Neuronal stem cell (in vitro differentiated cells): Measurements from ENCODE around the gene CENPP.

Experiments
- DNase-seq: peaks from one replicate; pipeline ENCODE4 v3.0.0-alpha.2; 2013; ENCODE audit warnings: low spot score
- H2AFZ ChIP-seq: one replicate; pipeline ENCODE4 v1.6.1; 2013; ENCODE audit warnings: mild to moderate bottlenecking, low read length, inconsistent platforms
- H2AK5ac ChIP-seq: 2 replicates; pipeline ENCODE4 v1.6.1; 2013; ENCODE audit warnings: low read depth, mild to moderate bottlenecking, inconsistent platforms, low read length, moderate library complexity, mixed read lengths
- H2BK120ac ChIP-seq: 2 replicates; pipeline ENCODE4 v1.6.1; 2013; ENCODE audit warnings: low read depth, mild to moderate bottlenecking, inconsistent platforms, low read length, moderate library complexity, mixed read lengths
- H2BK12ac ChIP-seq: one replicate; pipeline ENCODE4 v1.6.1; 2013; ENCODE audit warnings: low read length, inconsistent platforms
- H2BK15ac ChIP-seq: 2 replicates; pipeline ENCODE4 v1.6.1; 2013; ENCODE audit warnings: mild to moderate bottlenecking, low read length, inconsistent platforms, mixed read lengths
- H2BK5ac ChIP-seq: one replicate; pipeline ENCODE4 v1.6.1; 2013; ENCODE audit warnings: inconsistent platforms, mild to moderate bottlenecking, low read length, moderate library complexity
- H3K14ac ChIP-seq: one replicate; pipeline ENCODE4 v1.6.1; 2013; ENCODE audit warnings: low read length, inconsistent platforms
- H3K18ac ChIP-seq: 2 replicates; pipeline ENCODE4 v1.6.1; 2013; ENCODE audit warnings: low read length, inconsistent platforms
- H3K23ac ChIP-seq: 2 replicates; pipeline ENCODE4 v1.6.1; 2013; ENCODE audit warnings: low read depth, mild to moderate bottlenecking, mixed read lengths, low read length, inconsistent platforms; ENCODE audit not compliant: poor library complexity
- H3K27ac ChIP-seq: replicated peaks from 3 replicates; pipeline ENCODE4 v1.5.1; 2013; ENCODE audit warnings: low read length, inconsistent platforms
- H3K27me3 ChIP-seq, 3 experiments: 2 replicates each; pipeline ENCODE4 v1.6.1; 2013; ENCODE audit warnings: low read length in 3 of 3, mild to moderate bottlenecking in 2 of 3, inconsistent platforms in 1 of 3, low read depth in 1 of 3, mixed read lengths in 1 of 3, moderate library complexity in 1 of 3; ENCODE audit not compliant: control insufficient read depth in 3 of 3, insufficient read depth in 3 of 3
- H3K36me3 ChIP-seq, 2 donors: replicated peaks in 1 of 2; 2 replicates each; pipeline ENCODE4 v1.6.1; 2013; ENCODE audit warnings: low read length in 2 of 2; ENCODE audit not compliant: control insufficient read depth in 2 of 2, insufficient read depth in 2 of 2
- H3K4ac ChIP-seq: 2 replicates; pipeline ENCODE4 v1.6.1; 2013; ENCODE audit warnings: inconsistent platforms, mild to moderate bottlenecking, low read length, moderate library complexity
- H3K4me1 ChIP-seq, 2 donors: 1 replicate in 1 of 2; 2 replicates in 1 of 2; pipeline ENCODE4 v1.6.1; 2013; ENCODE audit warnings: low read length in 2 of 2, low read depth in 1 of 2; ENCODE audit not compliant: control insufficient read depth in 2 of 2, insufficient read depth in 1 of 2
- H3K4me2 ChIP-seq: one replicate; pipeline ENCODE4 v1.6.1; 2013; ENCODE audit warnings: mild to moderate bottlenecking, low read length, inconsistent platforms; ENCODE audit not compliant: insufficient read depth, poor library complexity, severe bottlenecking
- H3K4me3 ChIP-seq, 2 donors: 2 replicates each; pipeline ENCODE4 v1.5.1; 2013; ENCODE audit warnings: low read length in 2 of 2, mild to moderate bottlenecking in 2 of 2, inconsistent platforms in 1 of 2, moderate library complexity in 1 of 2
- H3K79me1 ChIP-seq: one replicate; pipeline ENCODE4 v1.6.1; 2013; ENCODE audit warnings: low read depth, mild to moderate bottlenecking, inconsistent platforms, low read length, moderate library complexity
- H3K9ac ChIP-seq: one replicate; pipeline ENCODE4 v1.6.1; 2013; ENCODE audit warnings: mild to moderate bottlenecking, low read depth, low read length, inconsistent platforms; ENCODE audit not compliant: poor library complexity
- H3K9me3 ChIP-seq, 2 donors: replicated peaks in 1 of 2; 2 replicates each; pipeline versions ENCODE3 to v1.6.1; 2013; ENCODE audit warnings: low read length in 2 of 2, mild to moderate bottlenecking in 2 of 2, inconsistent platforms in 1 of 2, low read depth in 1 of 2, mixed read lengths in 1 of 2, moderate library complexity in 1 of 2; ENCODE audit not compliant: control insufficient read depth in 2 of 2, insufficient read depth in 1 of 2
- H4K8ac ChIP-seq: one replicate; pipeline ENCODE4 v1.6.1; 2013; ENCODE audit warnings: low read depth, mild to moderate bottlenecking, inconsistent platforms, low read length, moderate library complexity
- H4K91ac ChIP-seq: one replicate; pipeline ENCODE4 v1.6.1; 2013; ENCODE audit warnings: low read length, low read depth, mild to moderate bottlenecking, inconsistent platforms; ENCODE audit not compliant: poor library complexity
- WGBS, 2 donors: extraction: QIAGEN DNeasy Blood & Tissue Kit; methylation state at CpG; one replicate each; pipeline ENCODE4 v1.1.7; 2013; ENCODE audit warnings: missing lambda C conversion rate in 2 of 2, mixed read lengths in 1 of 2; ENCODE audit not compliant: insufficient read length in 2 of 2, insufficient replicate concordance in 1 of 2; ENCODE audit errors: extremely low coverage in 2 of 2; 5-methylcytosine and 5-hydroxymethylcytosine counted together

CENPP gene

GRCh38 chr9:92614123-92614510, 288.4 kb downstream of the CENPP start:
- Histone ChIP-seq H3K27me3 (no peaks in the 10 kb centered on the region), H3K9me3 (no peaks in the 10 kb centered on the region), H3K27ac (no peak overlapping the region), H2AK5ac (no peak overlapping the region), H3K14ac (no peak overlapping the region), H3K23ac (no peak overlapping the region), H3K79me1 (no peaks in the 10 kb centered on the region), H3K18ac (no peak overlapping the region), H2BK12ac (no peak overlapping the region), H2BK15ac (no peak overlapping the region), H3K36me3 (peaks cover 16 to 87% of the 10 kb centered on the region in 2 donors), H3K4me2 (no peak overlapping the region), H3K4me3 (no peak overlapping the region), H4K8ac (no peak overlapping the region), H4K91ac (no peak overlapping the region), H3K4ac (no peak overlapping the region), H2AFZ (no peak overlapping the region), H3K4me1 (peaks cover 4 to 5% of the 10 kb centered on the region in 2 donors), H2BK5ac (no peak overlapping the region), H2BK120ac (no peak overlapping the region), H3K9ac (no peak overlapping the region)
- WGBS, 2 donors: no CpG with 5 or more reads among the region's 9 CpGs
- DNase-seq: no peak

- Histone ChIP-seq H3K27ac (no peak overlapping the region), H2BK12ac (no peak overlapping the region), H3K9ac (no peak overlapping the region), H2BK5ac (no peak overlapping the region), H3K18ac (no peak overlapping the region), H2BK120ac (no peak overlapping the region), H2AFZ (no peak overlapping the region), H4K91ac (no peak overlapping the region), H2BK15ac (no peak overlapping the region), H3K27me3 (no peaks in the 10 kb centered on the region), H3K4ac (no peak overlapping the region), H3K4me3 (no peak overlapping the region), H3K36me3 (peaks cover 20 to 95% of the 10 kb centered on the region in 2 donors), H2AK5ac (no peak overlapping the region), H3K79me1 (no peaks in the 10 kb centered on the region), H3K14ac (no peak overlapping the region), H3K23ac (no peak overlapping the region), H3K4me2 (no peak overlapping the region), H3K4me1 (no peaks in the 10 kb centered on the region), H4K8ac (no peak overlapping the region), H3K9me3 (no peaks in the 10 kb centered on the region)
- no peak for DNase-seq
- no CpG with 5 or more reads among the region's 17 CpGs for WGBS, 2 donors
These were observed 289.2 kb downstream of the CENPP start for GRCh38 chr9:92614763-92615461.

- H3K4me3 ChIP-seq: no peak overlapping the region
These were observed 290.0 kb downstream of the CENPP start for GRCh38 chr9:92615790-92616189.

GRCh38 chr9:92616199-92616641, 290.5 kb downstream of the CENPP start:
- Histone ChIP-seq H2BK15ac (no peak overlapping the region), H3K79me1 (no peaks in the 10 kb centered on the region), H2BK12ac (no peak overlapping the region), H3K23ac (no peak overlapping the region), H4K91ac (no peak overlapping the region), H3K4me3 (no peak overlapping the region), H2AK5ac (no peak overlapping the region), H2BK5ac (no peak overlapping the region), H3K9ac (no peak overlapping the region), H3K36me3 (peaks cover 22 to 96% of the 10 kb centered on the region in 2 donors), H3K14ac (no peak overlapping the region), H3K18ac (no peak overlapping the region), H3K27me3 (no peaks in the 10 kb centered on the region), H3K27ac (no peak overlapping the region), H2AFZ (no peak overlapping the region), H3K4ac (no peak overlapping the region), H2BK120ac (no peak overlapping the region), H3K4me2 (no peak overlapping the region), H3K4me1 (no peaks in the 10 kb centered on the region), H3K9me3 (no peaks in the 10 kb centered on the region), H4K8ac (no peak overlapping the region)
- WGBS, 2 donors: no CpG with 5 or more reads among the region's 11 CpGs
- no peak for DNase-seq

More at GRCh38 chr9:92615790-92616189, 290.0 kb downstream of the CENPP start:
- H2BK5ac ChIP-seq: no peak overlapping the region
- H3K14ac ChIP-seq: no peak overlapping the region
- no peak overlapping the region for H2BK15ac ChIP-seq
- WGBS, 2 donors: no CpG with 5 or more reads among the region's 13 CpGs
- no peak overlapping the region for H3K4me2 ChIP-seq
- DNase-seq: no peak
- no peak overlapping the region for H4K91ac ChIP-seq
- peaks cover 22 to 99% of the 10 kb centered on the region in 2 donors for H3K36me3 ChIP-seq
- H4K8ac ChIP-seq: no peak overlapping the region
- H3K27me3 ChIP-seq: no peaks in the 10 kb centered on the region
- H3K79me1 ChIP-seq: no peaks in the 10 kb centered on the region
- no peak overlapping the region for H2AK5ac ChIP-seq
- no peaks in the 10 kb centered on the region for H3K4me1 ChIP-seq
- no peaks in the 10 kb centered on the region for H3K9me3 ChIP-seq
- no peak overlapping the region for H2BK12ac ChIP-seq
- no peak overlapping the region for H3K27ac ChIP-seq
- H3K18ac ChIP-seq: no peak overlapping the region
- H2BK120ac ChIP-seq: no peak overlapping the region
- H3K4ac ChIP-seq: no peak overlapping the region
- H2AFZ ChIP-seq: no peak overlapping the region
- no peak overlapping the region for H3K23ac ChIP-seq
- H3K9ac ChIP-seq: no peak overlapping the region
